Measurements from ENCODE around the gene TINAGL1.

DNA sequence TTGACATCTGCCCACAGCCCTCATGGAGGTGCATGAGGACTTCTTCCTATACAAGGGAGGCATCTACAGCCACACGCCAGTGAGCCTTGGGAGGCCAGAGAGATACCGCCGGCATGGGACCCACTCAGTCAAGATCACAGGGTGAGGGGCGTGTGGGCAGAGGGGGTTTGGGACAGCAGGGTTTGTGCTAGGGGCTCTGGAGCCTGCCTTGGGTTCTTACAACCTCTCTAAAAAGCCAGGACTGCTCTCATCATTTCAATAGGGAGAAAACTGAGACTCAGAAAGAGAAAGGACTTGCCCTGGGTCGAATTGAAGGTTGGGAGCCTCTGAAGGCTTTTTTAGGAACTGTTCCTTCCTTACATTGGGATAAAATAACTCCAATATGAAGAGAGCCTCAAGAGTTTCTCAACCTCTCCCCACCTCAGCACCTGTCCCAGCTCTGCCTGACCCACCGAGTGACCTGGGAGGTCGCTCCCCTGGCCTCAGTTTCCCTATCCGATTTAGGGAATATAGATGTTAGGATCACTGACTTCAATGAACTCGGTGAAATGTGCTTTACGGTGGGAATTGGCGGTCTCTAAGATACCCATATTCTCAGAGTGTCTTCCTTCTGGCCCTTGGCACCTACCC is 9.5 kb downstream of the TINAGL1 start:
- TF ChIP-seq CTCF (IDR thresholded peaks at IDR 0.05) (no peak), EP300 (IDR thresholded peaks at IDR 0.05) (no peak)

Measured in ovary (tissue), 3 donors.